ENCODE results near the gene TAS2R39. TPM values are rescaled to one million over a fixed set of nuclear protein-coding genes. Genes with fewer than 3 reads are reported as not detected.
"Not testable (repeated sequence)": the region's sequence is repeated elsewhere in the genome, so short reads cannot be mapped to it uniquely, and the experiment has no call there.

Gene TAS2R39
- not detected in 2 replicates for total RNA-seq

GRCh38 chr7:143183024-143183423 is at the start of gene TAS2R39:
TSS of gene TAS2R39 (plus strand) at chr7:143183419. CDS start at chr7:143183419, 0 bp downstream.
- TF ChIP-seq CTCF (IDR thresholded peaks at IDR 0.05), result no peak
- ATAC-seq (ENCODE audit: low read depth) (peak; percentile 47), DNase-seq (no peak)
- intact Hi-C loops (cut with micrococcal nuclease), result no loop called here
- peaks cover 2% of the 10 kb centered on the region for H3K36me3 Mint-ChIP-seq (ENCODE audit: low read depth)
- POLR2A ChIA-PET, result no interaction called here
- peaks cover 2% of the 10 kb centered on the region for H3K27me3 Mint-ChIP-seq
- H3K4me3 Mint-ChIP-seq, result no peak within 1 kb of the TSS
- peaks cover 1% of the 10 kb centered on the region for H3K9me3 Mint-ChIP-seq
- CTCF ChIA-PET, result interaction anchor here (1.5 to 2.0 kb wide), 2 partner anchors 32 to 174 kb away, joined by 5 to 8 read pairs; no protein-coding TSS in a partner anchor
- peaks cover 43% of the 10 kb centered on the region for H3K4me1 Mint-ChIP-seq
- H3K27ac Mint-ChIP-seq, result no peak within 1 kb of the TSS

GRCh38 chr7:143147070-143147469 is 36.1 kb upstream of the TAS2R39 start:
- H3K36me3 Mint-ChIP-seq (ENCODE audit: low read depth), result no peaks in the 10 kb centered on the region
- no peaks in the 10 kb centered on the region for H3K4me1 Mint-ChIP-seq

GRCh38 chr7:143148050-143148449 is 35.2 kb upstream of the TAS2R39 start:
- ATAC-seq (ENCODE audit: low read depth), result no peak
- Mint-ChIP-seq H3K27me3 (no peaks in the 10 kb centered on the region), H3K27ac (no peak overlapping the region), H3K4me3 (no peak overlapping the region), H3K9me3 (peaks cover 14% of the 10 kb centered on the region), H3K4me1 (no peaks in the 10 kb centered on the region), H3K36me3 (ENCODE audit: low read depth) (no peaks in the 10 kb centered on the region)
- intact Hi-C loops (cut with micrococcal nuclease), result no loop called here
- no peak for DNase-seq
- no peak for TF ChIP-seq CTCF (IDR thresholded peaks at IDR 0.05)
- CTCF ChIA-PET, result no interaction called here
- POLR2A ChIA-PET, result no interaction called here

More at GRCh38 chr7:143147070-143147469, 36.1 kb upstream of the TAS2R39 start:
- no peak overlapping the region for H3K4me3 Mint-ChIP-seq
- intact Hi-C loops (cut with micrococcal nuclease), result no loop called here
- CTCF ChIA-PET, result no interaction called here
- H3K9me3 Mint-ChIP-seq, result peaks cover 14% of the 10 kb centered on the region
- no peak for DNase-seq
- no peak overlapping the region for H3K27ac Mint-ChIP-seq
- TF ChIP-seq CTCF (IDR thresholded peaks at IDR 0.05), result no peak
- ATAC-seq (ENCODE audit: low read depth), result no peak
- POLR2A ChIA-PET, result no interaction called here
- no peaks in the 10 kb centered on the region for H3K27me3 Mint-ChIP-seq

- Mint-ChIP-seq H3K27ac (no peak overlapping the region), H3K4me3 (no peak overlapping the region), H3K4me1 (no peaks in the 10 kb centered on the region), H3K27me3 (no peaks in the 10 kb centered on the region), H3K9me3 (peaks cover 14% of the 10 kb centered on the region), H3K36me3 (ENCODE audit: low read depth) (no peaks in the 10 kb centered on the region)
- CTCF ChIA-PET, result no interaction called here
- POLR2A ChIA-PET, result no interaction called here
- intact Hi-C loops (cut with micrococcal nuclease), result no loop called here
- DNase-seq, result no peak
- no peak for ATAC-seq (ENCODE audit: low read depth)
- TF ChIP-seq CTCF (IDR thresholded peaks at IDR 0.05), result no peak
Measured at GRCh38 chr7:143148651-143149050, 34.6 kb upstream of the TAS2R39 start.

GRCh38 chr7:143150696-143151095 is 32.5 kb upstream of the TAS2R39 start:
- intact Hi-C loops (cut with micrococcal nuclease); H3K27me3 Mint-ChIP-seq; POLR2A ChIA-PET; H3K4me3 Mint-ChIP-seq; H3K36me3 Mint-ChIP-seq (ENCODE audit: low read depth); H3K27ac Mint-ChIP-seq; ATAC-seq (ENCODE audit: low read depth); DNase-seq; H3K4me1 Mint-ChIP-seq; CTCF ChIA-PET: not testable (repeated sequence)
- H3K9me3 Mint-ChIP-seq, result peaks cover 14% of the 10 kb centered on the region

GRCh38 chr7:143158617-143159016 is 24.6 kb upstream of the TAS2R39 start:
- DNase-seq; H3K4me3 Mint-ChIP-seq; intact Hi-C loops (cut with micrococcal nuclease); H3K9me3 Mint-ChIP-seq; H3K27me3 Mint-ChIP-seq; CTCF ChIA-PET; H3K4me1 Mint-ChIP-seq; ATAC-seq (ENCODE audit: low read depth); H3K36me3 Mint-ChIP-seq (ENCODE audit: low read depth); H3K27ac Mint-ChIP-seq; POLR2A ChIA-PET: not testable (repeated sequence)
